Neural progenitor cell (in vitro differentiated cells): ENCODE data around the gene CHD8. TPM values are rescaled to one million over a fixed set of nuclear protein-coding genes. Genes with fewer than 3 reads are reported as not detected.

ENCODE experiments used
- DNase-seq: peaks from one replicate; pipeline ENCODE4 v3.0.0-alpha.2; 2016; ENCODE audit warnings: low spot score
- H2AFZ ChIP-seq: fragments of 200-600 bp; sonication (generic); replicated peaks from 2 replicates; pipeline ENCODE4 v1.6.1; 2016; ENCODE audit warnings: antibody characterized with exemption
- H3F3A ChIP-seq: fragments of 200-600 bp; sonication (generic); 2 replicates; pipeline ENCODE4 v1.6.1; 2016; ENCODE audit warnings: antibody characterized with exemption, low read depth
- H3K27ac ChIP-seq: fragments of 200-600 bp; sonication (generic); 2 replicates; pipeline ENCODE4 v1.5.1; 2016; ENCODE audit warnings: mild to moderate bottlenecking
- H3K27me3 ChIP-seq: fragments of 200-600 bp; sonication (generic); 2 replicates; pipeline ENCODE4 v1.6.1; 2016; ENCODE audit warnings: mild to moderate bottlenecking, moderate library complexity
- H3K36me3 ChIP-seq: fragments of 200-600 bp; sonication (generic); 2 replicates; pipeline ENCODE4 v1.5.1; 2016
- H3K4me1 ChIP-seq: fragments of 200-600 bp; sonication (generic); 2 replicates; pipeline ENCODE4 v1.6.1; 2016; ENCODE audit warnings: mixed run types
- H3K4me2 ChIP-seq: fragments of 200-600 bp; sonication (generic); 2 replicates; pipeline ENCODE4 v1.6.1; 2016
- H3K4me3 ChIP-seq: fragments of 200-600 bp; sonication (generic); 2 replicates; pipeline ENCODE4 v1.5.1; 2016
- H3K79me2 ChIP-seq: fragments of 200-600 bp; sonication (generic); 2 replicates; pipeline ENCODE4 v1.6.1; 2016; ENCODE audit warnings: low read depth
- H3K9ac ChIP-seq: fragments of 200-600 bp; sonication (generic); 2 replicates; pipeline ENCODE4 v1.6.1; 2016
- H3K9me3 ChIP-seq: fragments of 200-600 bp; sonication (generic); 2 replicates; pipeline ENCODE4 v1.5.1; 2016; ENCODE audit warnings: low read depth
- H4K20me1 ChIP-seq: fragments of 200-600 bp; sonication (generic); 2 replicates; pipeline ENCODE4 v1.6.1; 2016; ENCODE audit warnings: low read depth
- H3K27ac Mint-ChIP-seq: 3 replicates; pipeline ENCODE4 v1.8.0; 2021; ENCODE audit warnings: mixed read lengths
- H3K27me3 Mint-ChIP-seq: 2 replicates; pipeline ENCODE4 v1.8.0; 2022; ENCODE audit warnings: low read depth, mild to moderate bottlenecking, inconsistent platforms, moderate library complexity, mixed read lengths; ENCODE audit not compliant: insufficient read depth
- H3K36me3 Mint-ChIP-seq: 3 replicates; pipeline ENCODE4 v1.8.0; 2021; ENCODE audit warnings: mixed read lengths
- H3K4me1 Mint-ChIP-seq: 3 replicates; pipeline ENCODE4 v1.8.0; 2021; ENCODE audit warnings: mixed read lengths
- H3K4me3 Mint-ChIP-seq: 3 replicates; pipeline ENCODE4 v1.8.0; 2021; ENCODE audit warnings: mild to moderate bottlenecking, moderate library complexity, mixed read lengths
- H3K9me3 Mint-ChIP-seq: 3 replicates; pipeline ENCODE4 v1.8.0; 2020; ENCODE audit warnings: mixed read lengths
- CTCF ChIP-seq: fragments of 200-600 bp; sonication (generic); IDR thresholded peaks from 2 replicates; pipeline ENCODE4 v1.5.1; 2017; ENCODE audit warnings: antibody characterized with exemption, mild to moderate bottlenecking
- EZH2 ChIP-seq: fragments of 200-600 bp; sonication (generic); IDR thresholded peaks from 2 replicates; pipeline ENCODE4 v1.6.1; 2017; ENCODE audit warnings: antibody characterized with exemption, mild to moderate bottlenecking, moderate library complexity
- EZH2phosphoT487 ChIP-seq: fragments of 200-600 bp; sonication (generic); IDR thresholded peaks from 2 replicates; pipeline ENCODE4 v1.6.1; 2017; ENCODE audit warnings: antibody characterized with exemption
- total RNA-seq: library from RNA; depleted of rRNA; stranded (reverse); fragments of >200 nt; gene quantifications from 2 replicates; pipeline ENCODE4 v1.2.3, GENCODE V29; 2015; ENCODE audit warnings: low replicate concordance

The CHD8 gene
- total RNA-seq = 72.5 and 81.1 TPM in 2 replicates

- Mint-ChIP-seq H3K27ac (peak within 1 kb of the TSS; percentile 98), H3K4me3 (peak within 1 kb of the TSS; percentile 95), H3K9me3 (no peaks in the 10 kb centered on the region), H3K4me1 (peaks cover 23% of the 10 kb centered on the region), H3K27me3 (peaks cover 3% of the 10 kb centered on the region), H3K36me3 (peaks cover 13% of the 10 kb centered on the region)
- peak within 1 kb of the TSS; percentile 86 for H3K4me3 ChIP-seq
- H3K27me3 ChIP-seq = no peaks in the 10 kb centered on the region
- peaks cover 48% of the 10 kb centered on the region for H3K79me2 ChIP-seq
- H3K9ac ChIP-seq = peak within 1 kb of the TSS; percentile 91
- H3K4me2 ChIP-seq = peak within 1 kb of the TSS; percentile 85
- peaks cover 18% of the 10 kb centered on the region for H3F3A ChIP-seq
- peaks cover 16% of the 10 kb centered on the region for H3K4me1 ChIP-seq
- TF ChIP-seq EZH2phosphoT487 (no peak), EZH2 (peak; percentile 48), CTCF (peak; percentile 81)
- peak within 1 kb of the TSS; percentile 92 for H3K27ac ChIP-seq
- peaks cover 13% of the 10 kb centered on the region for H4K20me1 ChIP-seq
- H3K9me3 ChIP-seq = no peaks in the 10 kb centered on the region
- peak within 1 kb of the TSS; percentile 91 for H2AFZ ChIP-seq
- peak; percentile 100 for DNase-seq
- H3K36me3 ChIP-seq = peaks cover 7% of the 10 kb centered on the region
Measured at GRCh38 chr14:21455912-21456667, at the start of gene CHD8. Gene CHD8, minus strand, starts transcription at chr14:21456123. Its CDS starts 24,480 bp downstream, at chr14:21431643.

GRCh38 chr14:21505012-21505553 lies 49.2 kb upstream of the CHD8 start:
- Mint-ChIP-seq H3K36me3 (peaks cover 37% of the 10 kb centered on the region), H3K9me3 (no peaks in the 10 kb centered on the region), H3K27ac (no peak overlapping the region), H3K4me1 (peaks cover 14% of the 10 kb centered on the region), H3K4me3 (no peak overlapping the region), H3K27me3 (no peaks in the 10 kb centered on the region)
- peaks cover 31% of the 10 kb centered on the region for H3F3A ChIP-seq
- peaks cover 4% of the 10 kb centered on the region for H4K20me1 ChIP-seq
- H3K9ac ChIP-seq = no peak overlapping the region
- no peak for DNase-seq
- peaks cover 89% of the 10 kb centered on the region for H3K79me2 ChIP-seq
- H2AFZ ChIP-seq = no peak overlapping the region
- peaks cover 15% of the 10 kb centered on the region for H3K36me3 ChIP-seq
- TF ChIP-seq CTCF = no peak
- TF ChIP-seq EZH2phosphoT487 = no peak
- no peak for TF ChIP-seq EZH2
- peaks cover 4% of the 10 kb centered on the region for H3K4me1 ChIP-seq
- H3K9me3 ChIP-seq = no peaks in the 10 kb centered on the region
- no peak overlapping the region for H3K4me3 ChIP-seq
- H3K27ac ChIP-seq = peak overlapping the region; percentile 46
- no peak overlapping the region for H3K4me2 ChIP-seq
- H3K27me3 ChIP-seq = no peaks in the 10 kb centered on the region

GRCh38 chr14:21503376-21503775 lies 47.5 kb upstream of the CHD8 start:
- no peak for TF ChIP-seq EZH2
- no peak for TF ChIP-seq CTCF
- no peak for TF ChIP-seq EZH2phosphoT487
- Mint-ChIP-seq H3K4me1 (peaks cover 8% of the 10 kb centered on the region), H3K4me3 (no peak overlapping the region), H3K9me3 (no peaks in the 10 kb centered on the region), H3K27me3 (no peaks in the 10 kb centered on the region), H3K27ac (no peak overlapping the region), H3K36me3 (peaks cover 43% of the 10 kb centered on the region)
- Histone ChIP-seq H3K27ac (peak overlapping the region; percentile 13), H3K9ac (no peak overlapping the region), H3K4me2 (no peak overlapping the region), H3K4me1 (peaks cover 6% of the 10 kb centered on the region), H3K79me2 (peaks cover 72% of the 10 kb centered on the region), H2AFZ (no peak overlapping the region), H3K4me3 (no peak overlapping the region), H4K20me1 (no peaks in the 10 kb centered on the region), H3K9me3 (no peaks in the 10 kb centered on the region), H3K27me3 (no peaks in the 10 kb centered on the region), H3F3A (peaks cover 46% of the 10 kb centered on the region), H3K36me3 (peaks cover 20% of the 10 kb centered on the region)
- no peak for DNase-seq
